Osteoblast (primary cell): ENCODE data around the gene RHOH. TPM values are rescaled to one million over a fixed set of nuclear protein-coding genes. Genes with fewer than 3 reads are reported as not detected.
A peak's percentile ranks its signal among the peaks of the same experiment; 100 is the strongest.

Source experiments
- DNase-seq: peaks from one replicate; pipeline ENCODE4 v3.0.0; 2011; ENCODE audit warnings: low spot score, mixed read lengths; ENCODE audit not compliant: insufficient read length; ENCODE audit errors: missing footprints
- H2AFZ ChIP-seq: 2 replicates; pipeline ENCODE4 v1.6.0; 2011; ENCODE audit warnings: mild to moderate bottlenecking, low read length
- H3K27ac ChIP-seq: 2 replicates; pipeline ENCODE4 v1.5.1; 2011; ENCODE audit warnings: mild to moderate bottlenecking, low read depth, low read length, moderate library complexity
- H3K27me3 ChIP-seq: 2 replicates; pipeline ENCODE4 v1.6.0; 2012; ENCODE audit warnings: mild to moderate bottlenecking, control low read depth, inconsistent platforms, low read length, moderate library complexity; ENCODE audit not compliant: insufficient read depth
- H3K36me3 ChIP-seq: 2 replicates; pipeline ENCODE4 v1.5.1; 2011; ENCODE audit warnings: mild to moderate bottlenecking, low read length, control low read depth, moderate library complexity; ENCODE audit not compliant: insufficient read depth
- H3K4me1 ChIP-seq: 2 replicates; pipeline ENCODE4 v1.5.1; 2011; ENCODE audit warnings: mild to moderate bottlenecking, low read length, control low read depth, moderate library complexity; ENCODE audit not compliant: insufficient read depth
- H3K4me2 ChIP-seq: 2 replicates; pipeline ENCODE4 v1.6.0; 2011; ENCODE audit warnings: mild to moderate bottlenecking, low read length; ENCODE audit not compliant: insufficient read depth
- H3K4me3 ChIP-seq: fragments of 200-600 bp; sonication (generic); 3 replicates; pipeline ENCODE4 v1.5.1; 2012; ENCODE audit warnings: mild to moderate bottlenecking, low read length, inconsistent platforms; ENCODE audit not compliant: insufficient read depth
- H3K79me2 ChIP-seq: 2 replicates; pipeline ENCODE4 v1.6.0; 2012; ENCODE audit warnings: mild to moderate bottlenecking, low read length, control low read depth, inconsistent platforms; ENCODE audit not compliant: insufficient read depth
- H3K9me3 ChIP-seq: 2 replicates; pipeline ENCODE4 v1.5.1; 2011; ENCODE audit warnings: low read depth, low read length, control low read depth
- H4K20me1 ChIP-seq: 2 replicates; pipeline ENCODE4 v1.6.0; 2012; ENCODE audit warnings: mild to moderate bottlenecking, low read length, control low read depth; ENCODE audit not compliant: insufficient read depth
- total RNA-seq: library from RNA; depleted of rRNA; stranded (reverse); fragments of >200 nt; gene quantifications from 2 replicates; pipeline ENCODE4 v1.2.3, GENCODE V29; 2012
- TF ChIP-seq, protein P1 (sequence below): IDR thresholded peaks from 2 replicates; pipeline ENCODE4 v1.5.1; 2011; ENCODE audit warnings: mild to moderate bottlenecking, low read depth, low read length, moderate library complexity; ENCODE audit errors: extremely low read depth

The RHOH gene
- total RNA-seq, 1 donor = not detected

GRCh38 chr4:40224432-40224831, 27.6 kb downstream of the RHOH start:
- H3K4me2 ChIP-seq = no peak overlapping the region
- no peaks in the 10 kb centered on the region for H3K27me3 ChIP-seq
- no peak for DNase-seq
- H3K4me3 ChIP-seq = no peak overlapping the region
- no peaks in the 10 kb centered on the region for H4K20me1 ChIP-seq
- TF ChIP-seq, protein P1, sequence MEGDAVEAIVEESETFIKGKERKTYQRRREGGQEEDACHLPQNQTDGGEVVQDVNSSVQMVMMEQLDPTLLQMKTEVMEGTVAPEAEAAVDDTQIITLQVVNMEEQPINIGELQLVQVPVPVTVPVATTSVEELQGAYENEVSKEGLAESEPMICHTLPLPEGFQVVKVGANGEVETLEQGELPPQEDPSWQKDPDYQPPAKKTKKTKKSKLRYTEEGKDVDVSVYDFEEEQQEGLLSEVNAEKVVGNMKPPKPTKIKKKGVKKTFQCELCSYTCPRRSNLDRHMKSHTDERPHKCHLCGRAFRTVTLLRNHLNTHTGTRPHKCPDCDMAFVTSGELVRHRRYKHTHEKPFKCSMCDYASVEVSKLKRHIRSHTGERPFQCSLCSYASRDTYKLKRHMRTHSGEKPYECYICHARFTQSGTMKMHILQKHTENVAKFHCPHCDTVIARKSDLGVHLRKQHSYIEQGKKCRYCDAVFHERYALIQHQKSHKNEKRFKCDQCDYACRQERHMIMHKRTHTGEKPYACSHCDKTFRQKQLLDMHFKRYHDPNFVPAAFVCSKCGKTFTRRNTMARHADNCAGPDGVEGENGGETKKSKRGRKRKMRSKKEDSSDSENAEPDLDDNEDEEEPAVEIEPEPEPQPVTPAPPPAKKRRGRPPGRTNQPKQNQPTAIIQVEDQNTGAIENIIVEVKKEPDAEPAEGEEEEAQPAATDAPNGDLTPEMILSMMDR = no peak
- no peaks in the 10 kb centered on the region for H3K36me3 ChIP-seq
- no peaks in the 10 kb centered on the region for H3K4me1 ChIP-seq
- H2AFZ ChIP-seq = no peak overlapping the region
- H3K9me3 ChIP-seq = no peaks in the 10 kb centered on the region
- H3K79me2 ChIP-seq = no peaks in the 10 kb centered on the region
- no peak overlapping the region for H3K27ac ChIP-seq

DNA sequence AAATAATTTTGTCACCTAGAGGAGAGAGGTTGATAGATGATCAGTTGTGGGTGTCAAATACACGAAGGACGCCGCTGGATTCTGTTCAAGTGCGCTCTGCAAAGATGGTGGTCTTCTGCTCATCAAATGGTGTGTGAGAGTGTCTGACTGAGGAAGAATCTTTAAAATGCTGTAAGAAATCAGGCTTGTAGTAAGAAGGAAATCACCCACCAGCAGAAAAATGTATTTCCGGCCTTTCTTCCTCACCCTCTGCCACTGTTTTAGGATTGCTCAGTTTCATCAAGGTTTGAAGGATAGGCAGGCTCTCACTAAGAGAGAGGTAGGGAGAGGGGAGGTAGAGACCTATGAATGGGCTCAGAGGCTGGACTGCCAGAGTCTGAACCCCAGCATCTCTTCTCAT, 28.7 kb downstream of the RHOH start:
- Histone ChIP-seq H3K79me2 (no peaks in the 10 kb centered on the region), H3K9me3 (no peaks in the 10 kb centered on the region), H3K4me1 (no peaks in the 10 kb centered on the region), H2AFZ (no peak overlapping the region), H3K27me3 (no peaks in the 10 kb centered on the region), H3K36me3 (no peaks in the 10 kb centered on the region), H4K20me1 (no peaks in the 10 kb centered on the region), H3K4me3 (no peak overlapping the region), H3K27ac (no peak overlapping the region), H3K4me2 (no peak overlapping the region)
- DNase-seq = no peak
- TF ChIP-seq, protein P1 = no peak

GRCh38 chr4:40227284-40227683, 30.5 kb downstream of the RHOH start:
- no peak overlapping the region for H3K27ac ChIP-seq
- DNase-seq = no peak
- no peaks in the 10 kb centered on the region for H3K36me3 ChIP-seq
- no peaks in the 10 kb centered on the region for H3K27me3 ChIP-seq
- no peak overlapping the region for H3K4me2 ChIP-seq
- H3K4me3 ChIP-seq = no peak overlapping the region
- no peaks in the 10 kb centered on the region for H3K9me3 ChIP-seq
- no peaks in the 10 kb centered on the region for H3K79me2 ChIP-seq
- H2AFZ ChIP-seq = no peak overlapping the region
- TF ChIP-seq, protein P1 = no peak
- H3K4me1 ChIP-seq = no peaks in the 10 kb centered on the region
- no peaks in the 10 kb centered on the region for H4K20me1 ChIP-seq

DNA sequence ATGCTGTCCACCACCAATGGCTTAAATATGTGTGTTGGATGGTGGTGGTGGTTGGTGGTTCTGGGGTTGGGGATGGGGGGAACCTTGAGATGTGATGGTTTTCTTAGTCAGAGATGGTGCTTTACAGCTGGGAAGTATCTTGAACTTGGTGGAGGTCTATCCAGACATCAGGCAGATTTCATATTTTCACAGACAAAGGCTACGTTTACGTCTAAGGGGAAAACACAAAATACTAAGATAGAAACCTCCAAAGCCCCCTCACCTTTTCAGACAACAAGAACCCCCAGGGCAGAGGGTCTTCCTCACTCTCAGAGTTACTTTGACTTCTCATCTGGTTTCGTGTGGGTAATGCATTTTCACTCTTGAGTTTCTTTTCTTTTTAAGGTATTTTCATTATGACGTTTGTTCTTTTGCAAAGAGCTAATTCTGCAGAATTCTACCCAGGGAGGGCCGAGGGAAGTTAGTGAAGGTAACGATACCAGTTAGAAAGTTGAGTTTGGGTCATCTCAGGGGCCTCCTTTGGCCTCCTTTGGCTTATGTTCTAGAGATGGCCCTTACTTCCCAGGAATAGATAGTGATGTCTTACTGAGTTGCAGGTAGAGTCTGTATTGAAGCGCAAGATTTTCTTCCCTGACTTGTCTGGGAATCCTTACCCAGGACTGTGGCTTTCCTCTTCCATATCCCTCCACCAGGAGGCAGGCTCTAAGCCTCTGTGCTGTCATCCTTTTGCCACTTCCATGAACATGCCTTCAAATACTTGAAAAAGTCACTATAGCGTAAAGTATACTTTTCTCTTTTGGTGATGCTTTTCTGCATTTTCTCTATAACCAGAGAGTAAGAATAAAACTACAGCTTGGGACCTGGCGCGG, 31.9 kb downstream of the RHOH start:
- H4K20me1 ChIP-seq = no peaks in the 10 kb centered on the region
- no peaks in the 10 kb centered on the region for H3K36me3 ChIP-seq
- TF ChIP-seq, protein P1 = peak; percentile 47
- H3K4me3 ChIP-seq = no peak overlapping the region
- H2AFZ ChIP-seq = no peak overlapping the region
- no peaks in the 10 kb centered on the region for H3K27me3 ChIP-seq
- no peak for DNase-seq
- no peaks in the 10 kb centered on the region for H3K4me1 ChIP-seq
- H3K9me3 ChIP-seq = no peaks in the 10 kb centered on the region
- no peak overlapping the region for H3K4me2 ChIP-seq
- H3K27ac ChIP-seq = no peak overlapping the region
- H3K79me2 ChIP-seq = no peaks in the 10 kb centered on the region
